Pancreas (tissue), 10 donors: ENCODE data around the gene ITPKA. TPM values are rescaled to one million over a fixed set of nuclear protein-coding genes. Genes with fewer than 3 reads are reported as not detected.

Source experiments
- ATAC-seq, 4 donors: fragments of 200-7000 bp; cut with Tn5 transposase; one replicate each; pipeline versions ENCODE4 v1.8.0 to v1.9.1; 2020; ENCODE audit warnings: mild to moderate bottlenecking in 4 of 4, moderate library complexity in 4 of 4
- DNase-seq, 6 donors: peaks; one replicate each; pipeline ENCODE4 v3.0.0-alpha.2; 2020
- FAIRE-seq: peaks from 2 replicates; lab custom pipeline; 2012; peaks lifted over from hg19 to GRCh38; lab: Jason Lieb, UNC
- H3K27ac ChIP-seq, 4 donors: fragments of 200-600 bp; sonication (generic); 1 replicate in 3 of 4; 2 replicates in 1 of 4; pipeline versions ENCODE4 v1.5.0 to v1.8.0; 2020
- H3K27me3 ChIP-seq, 4 donors: fragments of 200-600 bp; one replicate each; pipeline ENCODE4 v1.8.0; 2021
- H3K36me3 ChIP-seq, 3 donors: fragments of 200-600 bp; sonication (generic) in 1 of 3; one replicate each; pipeline versions ENCODE4 v1.5.0 to v1.8.0; 2020 to 2021
- H3K4me1 ChIP-seq, 3 donors: fragments of 200-600 bp; one replicate each; pipeline ENCODE4 v1.8.0; 2021
- H3K4me3 ChIP-seq, 4 donors: fragments of 200-600 bp; sonication (generic) in 2 of 4; one replicate each; pipeline versions ENCODE4 v1.5.0 to v1.8.0; 2020 to 2021
- H3K9me3 ChIP-seq, 4 donors: fragments of 200-600 bp; one replicate each; pipeline ENCODE4 v1.8.0; 2021
- CTCF ChIP-seq, 4 donors: fragments of 200-600 bp; sonication (generic) in 3 of 4; IDR thresholded peaks; one replicate each; pipeline versions ENCODE4 v1.5.0 to v1.8.0; 2021; ENCODE audit warnings: antibody characterized with exemption in 4 of 4
- WGBS, 2 donors: extraction: QIAGEN DNeasy Blood & Tissue Kit; methylation state at CpG; one replicate each; pipeline ENCODE4 v1.1.7; 2013; 5-methylcytosine and 5-hydroxymethylcytosine counted together
- intact Hi-C, 3 donors: fragments of 100-400 bp; cut with DNase I; formaldehyde crosslinking; loops; one replicate each; pipeline versions ENCODE4 v1.11.1 to v1.14.2; 2022
- polyA plus RNA-seq, 2 donors: library from polyadenylated mRNA; stranded (reverse); fragments of 200-250 nt; gene quantifications; one replicate each; pipeline ENCODE4 v1.2.3, GENCODE V29; 2013
- total RNA-seq, 6 donors: library from RNA; stranded (reverse); fragmentation: NEBNext Ultra II Directional in 4 of 6; extraction: Animal tissue kit (Norgen Biotek cat#: 25700) in 4 of 6; gene quantifications; one replicate each; pipeline versions ENCODE4 v1.2.1 to v1.2.4, GENCODE V29; 2021 to 2023
- donor health status: healthy with polysubstance abuse.
- donor health status: DM: no; HTN: no; CAD: no; lungs with moderate emphysema.
- donor health status: DM: no; HTN: no; CAD: no.
- donor health status: control.
- donor health status: control.
- donor health status: Bipolar disorder and iron deficiency.
- donor health status: DM: yes; HTN: yes; CAD: no.
- donor health status: DM: no; HTN: no; CAD: no.
- donor health status: DM: no; HTN: no; CAD: no.
- donor health status: DM: yes; HTN: yes; CAD: no.

The ITPKA gene
- total and polyA plus RNA-seq, 8 donors: 0.64 to 2.8 (median 1.1) TPM

- FAIRE-seq (no peak), DNase-seq (no peak)
- intact Hi-C loops: no loop called here
These were observed 53.4 kb downstream of the ITPKA start for GRCh38 chr15:41546851-41547786.

GRCh38 chr15:41550066-41550775 is 56.5 kb downstream of the ITPKA start:
- DNase-seq: no peak
- H3K27ac ChIP-seq: no peak overlapping the region
- WGBS, 2 donors: 68 to 74% methylated on average over 9 of the region's 9 CpGs
- no peak for ATAC-seq
- H3K27me3 ChIP-seq: no peaks in the 10 kb centered on the region
- no peaks in the 10 kb centered on the region for H3K4me1 ChIP-seq
- no peak overlapping the region for H3K4me3 ChIP-seq
- H3K9me3 ChIP-seq: no peaks in the 10 kb centered on the region
- TF ChIP-seq CTCF (IDR thresholded peaks at IDR 0.05): no peak
- intact Hi-C loops: no loop called here
- no peak for FAIRE-seq
- H3K36me3 ChIP-seq: no peaks in the 10 kb centered on the region

More at GRCh38 chr15:41546851-41547786, 53.4 kb downstream of the ITPKA start:
- no peak for ATAC-seq
- Histone ChIP-seq H3K4me1 (peaks cover 0 to 5% (median 0%) of the 10 kb centered on the region in 3 donors), H3K4me3 (no peak overlapping the region), H3K27ac (no peak overlapping the region), H3K27me3 (no peaks in the 10 kb centered on the region), H3K9me3 (no peaks in the 10 kb centered on the region), H3K36me3 (no peaks in the 10 kb centered on the region)
- 73 to 80% methylated on average over 13 of the region's 13 CpGs for WGBS, 2 donors
- TF ChIP-seq CTCF (IDR thresholded peaks at IDR 0.05): no peak

Other genes starting within 250 kb of the ITPKA start
- under 1 TPM; 0.17 to 0.41 (median 0.25) TPM for gene OIP5, start 161.3 kb upstream of the ITPKA start, total RNA-seq
- gene OIP5, start 161.3 kb upstream of the ITPKA start, polyA plus RNA-seq: under 1 TPM; 0.30 to 0.56 TPM
- 1 to 10 TPM in 3 of 6 donors, under 1 TPM in 3; 0.37 to 5.6 (median 1.2) TPM for gene NUSAP1, start 161.0 kb upstream of the ITPKA start, total RNA-seq
- gene NUSAP1, start 161.0 kb upstream of the ITPKA start, polyA plus RNA-seq: 1 to 10 TPM in 1 of 2 donors, under 1 TPM in 1; 0.95 to 2.1 TPM
- 1 to 10 TPM; 4.6 to 9.8 (median 7.3) TPM for gene NDUFAF1, start 91.4 kb upstream of the ITPKA start, total RNA-seq
- 1 to 10 TPM; 5.1 to 9.1 TPM for gene NDUFAF1, start 91.4 kb upstream of the ITPKA start, polyA plus RNA-seq
- 10 to 100 TPM in 3 of 6 donors, 1 to 10 TPM in 3; 9.0 to 16.1 (median 10.3) TPM for gene RTF1, start 76.8 kb upstream of the ITPKA start, total RNA-seq
- 10 to 100 TPM in 1 of 2 donors, 1 to 10 TPM in 1; 7.9 to 17.3 TPM for gene RTF1, start 76.8 kb upstream of the ITPKA start, polyA plus RNA-seq
- under 1 TPM; 0.17 to 0.41 (median 0.26) TPM for gene LTK, start 20.0 kb downstream of the ITPKA start, total RNA-seq
- under 1 TPM; 0.19 to 0.63 TPM for gene LTK, start 20.0 kb downstream of the ITPKA start, polyA plus RNA-seq
- 10 to 100 TPM; 11.2 to 24.1 (median 17.8) TPM for gene RPAP1, start 50.4 kb downstream of the ITPKA start, total RNA-seq
- 10 to 100 TPM; 10.6 to 16.9 TPM for gene RPAP1, start 50.4 kb downstream of the ITPKA start, polyA plus RNA-seq
- 10 to 100 TPM in 4 of 6 donors, 1 to 10 TPM in 2; 8.5 to 14.4 (median 11.1) TPM for gene TYRO3, start 65.3 kb downstream of the ITPKA start, total RNA-seq
- gene TYRO3, start 65.3 kb downstream of the ITPKA start, polyA plus RNA-seq: 1 to 10 TPM; 7.3 to 8.1 TPM
- 10 to 100 TPM; 14.3 to 31.3 (median 19.6) TPM for gene MGA, start 166.5 kb downstream of the ITPKA start, total RNA-seq
- 1 to 10 TPM; 2.7 to 3.1 TPM for gene MGA, start 166.5 kb downstream of the ITPKA start, polyA plus RNA-seq